Thymus (tissue), 2 donors: ENCODE measurements around the gene MFSD12. TPM values are rescaled to one million over a fixed set of nuclear protein-coding genes. Genes with fewer than 3 reads are reported as not detected.

Source experiments
- polyA plus RNA-seq: library from polyadenylated mRNA; stranded (reverse); fragments of 200-250 nt; gene quantifications from one replicate; pipeline ENCODE4 v1.2.3, GENCODE V29; 2013
- total RNA-seq: library from RNA; stranded (reverse); fragments of 120-200 nt; gene quantifications from one replicate; pipeline ENCODE4 v1.2.4, GENCODE V29; 2013
- donor health status: healthy.

MFSD12 gene
- total and polyA plus RNA-seq, 2 donors: 47.5 to 76.0 TPM

Other genes with a start within 250 kb of the MFSD12 start
- gene NFIC, start 191.0 kb downstream of the MFSD12 start, total RNA-seq: 2.1 TPM
- 17.0 TPM for gene NFIC, start 191.0 kb downstream of the MFSD12 start, polyA plus RNA-seq
- 38.6 TPM for gene SMIM24, start 77.1 kb downstream of the MFSD12 start, total RNA-seq
- gene SMIM24, start 77.1 kb downstream of the MFSD12 start, polyA plus RNA-seq: 74.7 TPM
- not detected for gene SMIM44, start 74.1 kb downstream of the MFSD12 start, total RNA-seq
- not detected for gene SMIM44, start 74.1 kb downstream of the MFSD12 start, polyA plus RNA-seq
- 8.5 TPM for gene DOHH, start 56.9 kb downstream of the MFSD12 start, total RNA-seq
- 8.8 TPM for gene DOHH, start 56.9 kb downstream of the MFSD12 start, polyA plus RNA-seq
- 18.6 TPM for gene FZR1, start 51.3 kb downstream of the MFSD12 start, total RNA-seq
- gene FZR1, start 51.3 kb downstream of the MFSD12 start, polyA plus RNA-seq: 26.2 TPM
- gene TEKTIP1, start 18.4 kb downstream of the MFSD12 start, total RNA-seq: 0.61 TPM
- 4.9 TPM for gene TEKTIP1, start 18.4 kb downstream of the MFSD12 start, polyA plus RNA-seq
- gene HMG20B, start 15.4 kb upstream of the MFSD12 start, total RNA-seq: 116 TPM
- gene HMG20B, start 15.4 kb upstream of the MFSD12 start, polyA plus RNA-seq: 111 TPM
- gene GIPC3, start 27.9 kb upstream of the MFSD12 start, total RNA-seq: 0.52 TPM
- gene GIPC3, start 27.9 kb upstream of the MFSD12 start, polyA plus RNA-seq: 0.91 TPM
- 0.28 TPM for gene TBXA2R, start 49.3 kb upstream of the MFSD12 start, total RNA-seq
- 1.2 TPM for gene TBXA2R, start 49.3 kb upstream of the MFSD12 start, polyA plus RNA-seq
- 24.4 TPM for gene CACTIN, start 69.2 kb upstream of the MFSD12 start, total RNA-seq
- 20.4 TPM for gene CACTIN, start 69.2 kb upstream of the MFSD12 start, polyA plus RNA-seq
- 3.4 TPM for gene PIP5K1C, start 142.9 kb upstream of the MFSD12 start, total RNA-seq
- 14.0 TPM for gene PIP5K1C, start 142.9 kb upstream of the MFSD12 start, polyA plus RNA-seq
- 1.4 TPM for gene TJP3, start 150.8 kb upstream of the MFSD12 start, total RNA-seq
- 3.3 TPM for gene TJP3, start 150.8 kb upstream of the MFSD12 start, polyA plus RNA-seq
- gene APBA3, start 204.1 kb upstream of the MFSD12 start, total RNA-seq: 23.7 TPM
- gene APBA3, start 204.1 kb upstream of the MFSD12 start, polyA plus RNA-seq: 26.1 TPM
- 138 TPM for gene MRPL54, start 205.1 kb upstream of the MFSD12 start, total RNA-seq
- gene MRPL54, start 205.1 kb upstream of the MFSD12 start, polyA plus RNA-seq: 95.9 TPM
- 0.09 TPM for gene RAX2, start 214.6 kb upstream of the MFSD12 start, total RNA-seq
- gene RAX2, start 214.6 kb upstream of the MFSD12 start, polyA plus RNA-seq: 0.07 TPM
- 12.0 TPM for gene MATK, start 228.8 kb upstream of the MFSD12 start, total RNA-seq
- gene MATK, start 228.8 kb upstream of the MFSD12 start, polyA plus RNA-seq: 16.2 TPM